Neural progenitor cell (in vitro differentiated cells): ENCODE data around the gene CCSER1.

Source experiments
- CTCF ChIP-seq: fragments of 200-600 bp; sonication (generic); IDR thresholded peaks from 2 replicates; pipeline ENCODE4 v1.5.1; 2017; ENCODE audit warnings: antibody characterized with exemption, mild to moderate bottlenecking
- EZH2 ChIP-seq: fragments of 200-600 bp; sonication (generic); IDR thresholded peaks from 2 replicates; pipeline ENCODE4 v1.6.1; 2017; ENCODE audit warnings: antibody characterized with exemption, mild to moderate bottlenecking, moderate library complexity

- no peak for TF ChIP-seq CTCF
- TF ChIP-seq EZH2, result no peak
Observed at GRCh38 chr4:90540536-90540935, 413.3 kb downstream of the CCSER1 start.
